Transverse colon (tissue), 3 donors: ENCODE results near the gene NHLRC4.

ENCODE experiments used
- POLR2A ChIP-seq: fragments of 450-650 bp; IDR thresholded peaks from one replicate; pipeline ENCODE4 v1.6.1; 2016; ENCODE audit warnings: antibody characterized with exemption, mild to moderate bottlenecking, moderate library complexity
- POLR2AphosphoS5 ChIP-seq, 3 donors: sonication (generic); formaldehyde crosslinking; IDR thresholded peaks; one replicate each; pipeline ENCODE4 v1.6.1; 2016; ENCODE audit warnings: antibody characterized with exemption in 3 of 3

DNA sequence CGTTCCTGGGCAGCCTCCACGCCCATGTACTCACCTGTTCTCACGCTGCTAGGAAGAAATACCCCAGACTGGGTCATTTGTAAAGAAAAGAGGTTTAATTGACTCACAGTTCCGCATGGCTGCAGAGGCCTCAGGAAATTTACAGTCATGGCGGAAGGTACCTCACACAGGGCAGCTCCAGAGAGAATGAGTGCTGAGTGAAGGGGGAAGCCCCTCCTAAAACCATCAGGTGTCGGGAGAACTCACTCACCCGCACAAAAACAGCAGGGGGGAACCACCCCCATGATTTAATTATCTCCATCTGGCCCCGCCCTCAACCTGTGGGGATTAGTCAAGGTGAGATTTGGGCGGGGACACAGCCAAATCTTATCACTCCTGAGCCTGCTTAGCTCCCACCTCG lies 41.2 kb downstream of the NHLRC4 start:
- TF ChIP-seq POLR2AphosphoS5 (IDR thresholded peaks at IDR 0.05) (no peak), POLR2A (no peak)
